GM21515 (cell line): ENCODE data around the gene PBXIP1.

Source experiments
- ATAC-seq: cut with Tn5 transposase; IDR thresholded peaks from one replicate; pipeline ENCODE4 v1.9.1; 2021; ENCODE audit not compliant: unreplicated experiment

PBXIP1 gene

DNA sequence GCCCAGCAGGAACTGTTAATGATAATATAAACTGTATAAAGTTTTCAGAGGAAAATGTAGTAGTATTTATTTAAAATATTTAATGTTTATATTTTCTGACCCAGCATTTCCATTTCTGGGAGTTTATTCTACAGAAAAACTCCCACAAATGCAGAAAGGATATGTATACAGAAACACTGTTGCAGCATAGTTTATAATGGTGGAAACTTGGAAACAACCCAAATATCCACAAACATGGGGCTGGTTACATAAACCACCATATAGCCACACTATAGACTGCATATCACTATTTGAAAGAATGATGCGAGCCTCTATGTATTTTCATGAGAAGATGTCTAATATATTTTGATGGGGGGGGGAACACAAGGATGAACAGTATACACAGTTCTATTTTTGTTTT lies 54.3 kb downstream of the PBXIP1 start:
- no peak for ATAC-seq

DNA sequence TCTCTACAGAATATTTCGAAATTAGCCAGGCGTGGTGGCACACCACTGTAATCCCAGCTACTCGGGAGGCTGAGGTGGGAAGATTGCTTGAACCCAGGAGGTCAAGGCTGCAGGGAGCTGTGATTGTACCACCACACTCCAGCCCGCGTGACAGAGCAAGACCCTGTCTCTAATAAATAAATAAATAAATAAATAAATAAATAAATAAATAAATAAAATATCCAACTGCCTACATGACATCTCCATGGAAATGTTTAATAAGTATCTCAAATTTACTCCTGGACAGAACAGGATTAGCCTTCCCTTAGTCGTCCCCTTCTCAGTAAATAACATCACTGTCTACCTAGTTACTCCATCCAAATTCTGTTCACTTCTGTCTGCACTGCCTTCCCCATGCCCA lies 56.9 kb downstream of the PBXIP1 start:
- no peak for ATAC-seq

GRCh38 chr1:154896771-154897286 lies 59.1 kb downstream of the PBXIP1 start:
- no peak for ATAC-seq

DNA sequence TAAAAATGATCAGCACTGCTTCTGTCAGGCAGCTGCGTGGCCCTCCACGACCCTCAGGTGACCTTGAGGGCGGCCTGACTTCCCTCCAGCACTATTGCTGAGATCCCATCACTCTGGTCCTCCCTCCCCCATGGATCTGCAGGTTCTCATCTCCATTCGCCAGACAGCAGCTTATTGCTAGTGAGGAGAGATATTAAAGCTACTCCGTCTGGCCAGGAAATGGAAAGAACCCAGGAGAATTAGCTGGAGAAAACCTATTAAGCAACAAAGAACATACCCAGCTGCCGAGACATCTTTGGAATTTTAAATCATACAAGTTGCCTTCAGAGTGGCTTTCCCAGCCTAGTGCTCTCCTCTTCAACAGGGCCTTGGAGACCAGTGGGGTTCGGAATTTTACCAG lies 60.1 kb downstream of the PBXIP1 start:
- ATAC-seq: no peak
